Ramos (cell line): ENCODE results near the gene DGKQ.

ENCODE experiments used
- in situ Hi-C: fragments of 300-500 bp; cut with MboI; formaldehyde crosslinking; loops from one replicate; pipeline ENCODE4 v1.14.3; 2022; ENCODE audit warnings: low sequenced_read_pairs; ENCODE audit not compliant: unreplicated experiment

Gene DGKQ

GRCh38 chr4:964346-965025 is 8.9 kb downstream of the DGKQ start:
- in situ Hi-C loops = no loop called here

DNA sequence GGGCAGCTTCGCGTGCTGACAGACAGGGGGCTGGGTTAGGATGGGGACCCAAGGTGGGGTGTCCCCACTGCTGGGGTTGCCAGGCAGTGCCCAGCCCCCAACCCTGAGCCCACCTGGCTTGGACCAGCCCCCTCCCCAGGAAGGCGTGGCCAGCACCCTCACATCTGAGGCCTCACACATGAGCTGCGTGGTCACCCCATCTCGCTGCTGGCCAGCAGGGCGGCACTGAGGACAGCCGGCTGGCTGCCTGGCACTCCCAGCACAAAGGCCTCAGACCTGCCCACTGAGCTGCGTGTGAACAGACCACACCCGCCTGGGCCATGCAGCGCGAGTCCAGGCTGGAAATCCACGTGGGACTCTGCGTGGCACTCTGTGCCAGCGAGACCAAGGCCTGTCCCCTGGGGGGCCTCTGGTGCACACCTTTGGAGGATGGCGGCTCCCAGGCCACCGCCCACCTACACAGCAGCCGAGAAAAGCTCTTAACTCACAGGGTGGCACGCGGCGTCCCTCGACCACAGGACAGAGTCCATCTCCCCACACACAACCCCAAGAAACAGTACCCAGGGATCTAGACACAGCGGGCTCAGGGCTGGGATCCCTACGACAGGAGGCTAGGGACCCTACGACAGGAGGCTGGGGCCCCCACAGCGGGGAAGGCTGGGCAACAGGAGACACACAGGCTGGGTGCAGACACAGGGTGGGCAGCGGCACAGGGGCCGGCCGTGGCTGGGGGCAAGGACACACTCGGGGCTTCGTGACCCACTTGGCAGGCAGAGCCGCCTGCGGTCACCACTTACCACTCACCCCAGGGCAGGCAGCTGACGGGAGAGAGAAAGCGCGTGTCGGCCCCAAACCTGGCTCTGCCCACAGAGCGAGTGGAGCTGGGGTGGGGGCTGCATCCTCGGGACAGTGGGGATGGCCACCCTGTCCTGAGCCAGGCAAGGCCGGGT is 9.8 kb downstream of the DGKQ start:
- in situ Hi-C loops = no loop called here

DNA sequence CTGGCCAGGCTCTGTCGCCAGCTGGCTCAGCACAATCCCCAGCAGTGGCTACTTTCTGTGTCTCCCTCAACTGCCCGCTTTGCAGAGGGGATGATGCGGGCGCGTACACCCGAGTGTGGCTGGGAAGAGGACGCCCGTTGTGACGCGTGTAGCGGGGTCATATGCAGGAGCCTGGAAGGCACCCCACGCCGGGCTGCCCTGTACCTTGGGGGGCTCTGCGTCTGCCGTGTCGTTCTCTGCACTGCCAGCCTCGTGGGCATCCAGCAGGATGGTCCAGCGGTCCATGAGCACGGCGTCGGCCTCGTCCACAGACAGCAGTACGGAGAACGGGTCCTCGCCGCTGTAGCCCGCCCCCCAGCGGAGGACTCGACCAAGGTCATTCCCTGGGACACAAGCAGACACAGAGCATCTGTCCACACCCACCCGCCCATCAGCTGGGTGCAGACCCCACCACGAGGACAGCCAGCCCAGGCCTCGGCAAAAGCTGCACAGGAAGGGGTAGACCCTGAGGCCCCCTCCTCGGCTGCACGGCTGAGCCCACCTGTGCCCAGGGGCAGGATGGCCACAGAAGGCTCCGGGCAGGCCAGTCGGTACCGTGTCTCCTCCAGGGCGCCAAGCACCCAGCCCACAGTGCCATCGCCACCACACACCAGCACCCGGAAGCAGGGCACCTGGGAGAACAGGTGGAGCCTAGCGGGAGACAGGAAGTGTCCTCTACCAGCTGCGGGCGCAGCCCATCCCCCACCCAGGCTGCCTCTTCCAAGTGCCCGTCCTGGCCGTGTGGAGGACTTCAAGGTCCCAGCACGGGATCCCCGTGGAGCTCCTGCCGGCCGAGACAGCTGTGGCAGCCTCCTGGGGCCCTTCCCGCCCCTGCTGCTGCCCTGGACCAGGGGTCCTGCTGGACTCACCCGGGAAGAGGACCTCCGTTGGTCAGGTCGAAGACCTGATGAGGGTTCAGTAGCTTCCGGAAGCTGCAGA is 10.8 kb downstream of the DGKQ start:
- in situ Hi-C loops = no loop called here

DNA sequence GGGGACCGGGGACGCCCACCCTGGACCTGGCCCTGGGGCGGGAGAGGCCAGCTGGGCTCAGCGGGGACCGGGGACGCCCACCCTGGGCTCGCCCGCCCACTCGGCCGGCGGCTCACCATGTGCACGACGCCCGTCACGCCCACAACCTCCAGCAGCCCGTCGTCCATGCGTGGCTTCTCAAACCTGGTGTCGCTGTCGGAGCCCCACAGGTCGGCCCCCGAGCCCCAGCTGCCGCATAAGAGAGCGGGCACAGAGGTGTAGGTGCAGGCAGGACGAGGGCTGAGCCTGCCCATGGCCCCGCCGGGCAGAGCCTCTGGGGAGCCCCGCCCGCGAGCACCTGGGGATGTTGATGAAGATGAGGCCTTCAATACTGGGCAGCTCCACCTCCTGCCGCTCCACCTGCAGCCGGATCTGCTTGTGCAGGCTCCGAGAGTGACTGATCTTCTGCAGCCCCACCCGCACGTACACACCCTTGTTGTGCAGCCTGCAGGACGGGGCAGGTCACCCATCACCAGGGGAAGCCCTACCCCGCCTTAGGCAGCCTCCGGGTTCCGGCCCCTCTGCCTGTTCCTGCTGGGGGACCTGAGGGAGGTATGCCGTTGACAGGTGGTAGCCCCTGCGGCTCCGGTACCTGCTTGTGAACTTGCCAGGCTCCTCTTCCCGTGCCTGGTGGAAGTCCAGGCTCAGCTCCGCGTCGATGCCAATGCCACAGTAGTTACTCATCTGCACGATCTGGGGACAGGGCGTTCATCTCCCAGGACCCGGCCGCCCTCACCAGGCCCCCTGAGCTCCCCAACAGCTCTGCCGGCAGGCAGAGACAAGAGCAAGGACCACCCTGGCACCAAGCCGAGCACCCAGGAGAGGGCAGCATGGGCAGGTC is 11.8 kb downstream of the DGKQ start:
- in situ Hi-C loops = no loop called here

- in situ Hi-C loops = no loop called here
Measured at GRCh38 chr4:960636-961350, 12.6 kb downstream of the DGKQ start.

DNA sequence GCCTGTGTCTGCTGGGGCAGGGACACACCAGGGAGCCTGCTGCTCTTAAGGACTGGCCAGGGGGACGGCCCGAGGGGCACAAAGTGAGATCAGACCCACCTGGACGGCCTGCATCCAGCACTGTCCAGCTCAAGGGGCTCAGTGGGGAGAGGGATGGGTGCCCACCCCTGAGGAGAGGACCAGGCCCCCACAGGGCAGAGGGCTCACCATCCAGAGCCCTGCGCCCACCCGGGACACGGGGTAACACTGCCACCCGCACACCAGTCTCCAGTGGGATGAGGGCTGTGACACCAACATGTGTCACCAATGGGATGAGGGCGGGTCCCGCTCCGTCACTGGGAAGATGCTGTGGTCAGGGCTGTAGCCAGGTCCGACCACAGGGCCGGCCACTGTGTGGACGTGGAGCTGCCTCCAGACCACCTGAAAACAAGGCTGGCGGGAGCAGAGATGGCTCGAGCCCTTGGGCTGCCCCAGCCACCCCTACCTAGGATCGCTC is 13.2 kb downstream of the DGKQ start:
- in situ Hi-C loops = no loop called here

GRCh38 chr4:959338-960139 is 13.8 kb downstream of the DGKQ start:
- in situ Hi-C loops = no loop called here

GRCh38 chr4:958696-959337 is 14.6 kb downstream of the DGKQ start:
- in situ Hi-C loops = no loop called here

DNA sequence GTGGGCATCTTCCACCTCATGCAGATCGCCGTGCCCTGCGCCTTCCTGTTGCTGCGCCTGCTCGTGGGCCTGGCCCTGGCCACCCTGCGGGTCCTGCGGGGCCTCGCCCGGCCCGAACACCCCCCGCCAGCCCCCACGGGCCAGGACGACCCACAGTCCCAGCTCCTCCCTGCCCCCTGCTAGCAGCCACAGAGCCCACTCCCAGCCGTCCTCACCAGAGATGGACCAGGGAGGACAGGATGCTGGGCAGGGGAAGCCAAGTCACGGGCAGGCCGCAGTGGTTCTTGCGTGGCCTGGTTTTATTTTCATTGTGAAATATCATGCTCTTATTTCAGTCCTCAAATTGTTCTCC is 15.1 kb downstream of the DGKQ start:
- in situ Hi-C loops = no loop called here

GRCh38 chr4:957581-958313 is 15.6 kb downstream of the DGKQ start:
- in situ Hi-C loops = no loop called here

DNA sequence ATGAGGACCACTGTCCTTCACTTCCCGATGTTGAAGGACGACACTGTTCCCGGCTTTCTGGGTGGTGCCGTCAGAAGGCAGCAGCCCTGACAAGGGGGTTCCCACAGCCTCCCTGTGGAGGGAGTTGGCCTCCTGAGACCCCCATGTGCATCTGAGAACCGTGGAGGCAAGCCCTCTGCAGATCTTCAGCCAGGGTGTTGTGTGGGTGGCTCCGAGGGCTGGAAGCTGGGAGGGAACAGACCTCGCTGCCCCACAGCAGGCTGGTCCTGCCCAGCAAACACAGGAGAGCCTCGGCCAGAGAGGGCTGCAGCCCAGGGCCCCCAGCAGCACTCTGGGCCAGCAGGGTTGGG is 16.2 kb downstream of the DGKQ start:
- in situ Hi-C loops = no loop called here

DNA sequence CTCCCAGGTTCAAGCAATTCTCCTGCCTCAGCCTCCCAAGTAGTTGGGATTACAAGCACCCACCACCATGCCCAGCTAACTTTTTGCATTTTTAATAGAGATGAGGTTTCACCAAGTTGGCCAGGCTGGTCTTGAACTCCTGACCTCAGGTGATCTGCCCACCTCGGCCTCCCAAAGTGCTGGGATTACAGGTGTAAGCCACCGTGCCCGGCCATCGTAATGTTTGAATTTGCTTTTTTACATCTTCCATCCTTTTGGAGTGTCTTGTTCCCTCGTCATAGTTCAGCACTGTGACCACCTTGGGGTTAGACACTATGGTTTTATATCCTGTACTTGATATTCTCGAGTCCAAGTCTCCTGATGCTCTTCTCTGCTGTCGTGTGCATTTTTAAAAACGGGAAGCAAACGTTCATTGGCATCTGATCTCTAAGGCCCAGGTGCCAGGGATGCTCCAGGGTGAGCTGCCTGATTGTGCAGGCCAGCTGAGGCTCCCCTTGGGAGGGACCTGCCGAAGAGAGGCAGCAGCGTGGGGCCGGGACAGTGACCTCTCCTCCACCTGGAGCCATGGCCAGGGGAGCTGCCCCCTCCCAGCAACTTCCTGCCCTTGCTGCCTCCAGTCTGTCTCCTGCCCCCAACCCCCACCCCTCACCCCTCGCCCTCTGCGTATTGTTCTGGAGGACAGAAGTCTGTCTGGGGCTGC is 16.7 kb downstream of the DGKQ start:
- in situ Hi-C loops = no loop called here

DNA sequence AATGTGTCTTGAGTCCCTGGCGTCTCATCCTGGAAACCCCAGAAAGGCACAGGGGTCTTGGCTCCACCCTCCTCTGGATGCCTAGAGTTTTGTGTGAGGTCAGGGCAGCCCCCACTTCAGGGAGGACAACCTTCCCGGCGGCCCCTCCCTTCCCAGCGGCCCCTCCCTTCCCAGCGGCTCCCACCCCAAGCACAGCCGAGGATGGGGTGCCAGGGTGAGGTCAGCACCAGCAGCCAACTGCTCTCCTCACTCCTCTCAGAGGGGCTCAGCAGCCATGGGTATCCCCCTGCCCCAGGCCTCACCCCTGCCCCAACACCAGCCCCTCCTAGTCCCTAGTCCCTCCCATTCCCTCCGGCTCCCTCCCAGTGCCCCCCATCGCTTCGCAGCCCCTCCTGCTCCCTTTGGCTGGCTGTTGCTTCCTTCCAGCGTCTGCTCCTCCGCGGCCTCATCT is 17.4 kb downstream of the DGKQ start:
- in situ Hi-C loops = no loop called here

DNA sequence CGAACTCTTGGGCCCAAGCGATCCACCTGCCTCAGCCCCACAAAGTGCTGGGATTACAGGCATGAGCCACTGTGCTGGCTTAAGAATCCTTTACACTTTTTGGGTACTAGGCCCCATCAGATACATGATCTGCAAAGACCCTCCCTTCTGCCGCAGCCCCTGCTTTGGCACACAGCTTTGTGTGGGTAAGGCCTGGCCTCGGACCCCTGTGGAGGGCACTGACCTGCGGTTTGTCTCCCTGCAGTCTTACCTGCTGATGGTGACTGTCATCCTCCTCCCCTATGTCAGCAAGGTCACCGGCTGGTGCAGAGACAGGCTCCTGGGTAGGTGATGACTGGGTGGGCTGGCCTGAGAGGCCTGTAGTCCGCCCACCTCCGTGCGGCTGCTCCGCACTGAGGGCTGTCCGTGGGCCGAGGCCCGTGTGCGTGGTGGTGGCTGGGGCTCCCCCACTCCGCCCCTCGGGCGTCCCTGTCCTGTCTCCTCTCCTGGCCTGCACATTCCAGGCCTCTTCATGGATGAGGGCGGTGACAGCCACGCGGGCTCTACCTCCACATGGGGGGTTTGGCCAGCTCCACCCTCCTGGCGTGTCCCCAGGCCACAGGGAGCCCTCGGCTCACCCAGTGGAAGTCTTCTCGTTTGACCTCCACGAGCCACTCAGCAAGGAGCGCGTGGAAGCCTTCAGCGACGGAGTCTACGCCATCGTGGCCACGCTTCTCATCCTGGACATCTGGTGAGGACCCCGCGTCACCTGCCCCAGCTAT is 18.0 kb downstream of the DGKQ start:
- in situ Hi-C loops = no loop called here

- in situ Hi-C loops = no loop called here
Measured at GRCh38 chr4:954211-955020, 19.0 kb downstream of the DGKQ start.
